PFSK-1 (cell line): ENCODE results near the gene TNRC18.

Experiments
- FOXP2 ChIP-seq: optimal IDR thresholded peaks from 2 replicates; pipeline ENCODE3; 2011; ENCODE audit warnings: borderline replicate concordance, control low read depth, inconsistent platforms; ENCODE audit not compliant: insufficient read depth; ENCODE audit errors: extremely low read length, extremely low read depth
- POLR2AphosphoS5 ChIP-seq: IDR thresholded peaks from 2 replicates; pipeline ENCODE4 v1.6.1; 2012; ENCODE audit warnings: low read depth, mild to moderate bottlenecking, control low read depth, low read length, moderate library complexity
- SIN3A ChIP-seq: IDR thresholded peaks from 2 replicates; pipeline ENCODE4 v1.6.1; 2012; ENCODE audit warnings: mild to moderate bottlenecking, low read length, moderate library complexity, borderline replicate concordance; ENCODE audit not compliant: insufficient read depth
- TAF1 ChIP-seq: IDR thresholded peaks from 2 replicates; pipeline ENCODE4 v1.6.1; 2012; ENCODE audit warnings: low read length, control low read depth, borderline replicate concordance; ENCODE audit not compliant: insufficient read depth
- TF ChIP-seq, protein P1 (sequence below), 2 experiments: IDR thresholded peaks; 2 replicates each; pipeline versions ENCODE4 v1.6.1 to v1.8.0; 2011 to 2012; ENCODE audit warnings: low read depth in 2 of 2, low read length in 2 of 2, control low read depth in 1 of 2, inconsistent platforms in 1 of 2, mild to moderate bottlenecking in 1 of 2, moderate library complexity in 1 of 2; ENCODE audit not compliant: insufficient read depth in 1 of 2

The TNRC18 gene

GRCh38 chr7:5350174-5350463 is 73.5 kb downstream of the TNRC18 start:
- TF ChIP-seq FOXP2, result no peak
- TF ChIP-seq, protein P1, sequence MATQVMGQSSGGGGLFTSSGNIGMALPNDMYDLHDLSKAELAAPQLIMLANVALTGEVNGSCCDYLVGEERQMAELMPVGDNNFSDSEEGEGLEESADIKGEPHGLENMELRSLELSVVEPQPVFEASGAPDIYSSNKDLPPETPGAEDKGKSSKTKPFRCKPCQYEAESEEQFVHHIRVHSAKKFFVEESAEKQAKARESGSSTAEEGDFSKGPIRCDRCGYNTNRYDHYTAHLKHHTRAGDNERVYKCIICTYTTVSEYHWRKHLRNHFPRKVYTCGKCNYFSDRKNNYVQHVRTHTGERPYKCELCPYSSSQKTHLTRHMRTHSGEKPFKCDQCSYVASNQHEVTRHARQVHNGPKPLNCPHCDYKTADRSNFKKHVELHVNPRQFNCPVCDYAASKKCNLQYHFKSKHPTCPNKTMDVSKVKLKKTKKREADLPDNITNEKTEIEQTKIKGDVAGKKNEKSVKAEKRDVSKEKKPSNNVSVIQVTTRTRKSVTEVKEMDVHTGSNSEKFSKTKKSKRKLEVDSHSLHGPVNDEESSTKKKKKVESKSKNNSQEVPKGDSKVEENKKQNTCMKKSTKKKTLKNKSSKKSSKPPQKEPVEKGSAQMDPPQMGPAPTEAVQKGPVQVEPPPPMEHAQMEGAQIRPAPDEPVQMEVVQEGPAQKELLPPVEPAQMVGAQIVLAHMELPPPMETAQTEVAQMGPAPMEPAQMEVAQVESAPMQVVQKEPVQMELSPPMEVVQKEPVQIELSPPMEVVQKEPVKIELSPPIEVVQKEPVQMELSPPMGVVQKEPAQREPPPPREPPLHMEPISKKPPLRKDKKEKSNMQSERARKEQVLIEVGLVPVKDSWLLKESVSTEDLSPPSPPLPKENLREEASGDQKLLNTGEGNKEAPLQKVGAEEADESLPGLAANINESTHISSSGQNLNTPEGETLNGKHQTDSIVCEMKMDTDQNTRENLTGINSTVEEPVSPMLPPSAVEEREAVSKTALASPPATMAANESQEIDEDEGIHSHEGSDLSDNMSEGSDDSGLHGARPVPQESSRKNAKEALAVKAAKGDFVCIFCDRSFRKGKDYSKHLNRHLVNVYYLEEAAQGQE (IDR thresholded peaks at IDR 0.05; ENCODE audit: insufficient read depth in 1 of 2, low read depth in 2 of 2, low read length in 2 of 2), result no peak
- no peak for TF ChIP-seq POLR2AphosphoS5
- TF ChIP-seq TAF1, result no peak
- no peak for TF ChIP-seq SIN3A

DNA sequence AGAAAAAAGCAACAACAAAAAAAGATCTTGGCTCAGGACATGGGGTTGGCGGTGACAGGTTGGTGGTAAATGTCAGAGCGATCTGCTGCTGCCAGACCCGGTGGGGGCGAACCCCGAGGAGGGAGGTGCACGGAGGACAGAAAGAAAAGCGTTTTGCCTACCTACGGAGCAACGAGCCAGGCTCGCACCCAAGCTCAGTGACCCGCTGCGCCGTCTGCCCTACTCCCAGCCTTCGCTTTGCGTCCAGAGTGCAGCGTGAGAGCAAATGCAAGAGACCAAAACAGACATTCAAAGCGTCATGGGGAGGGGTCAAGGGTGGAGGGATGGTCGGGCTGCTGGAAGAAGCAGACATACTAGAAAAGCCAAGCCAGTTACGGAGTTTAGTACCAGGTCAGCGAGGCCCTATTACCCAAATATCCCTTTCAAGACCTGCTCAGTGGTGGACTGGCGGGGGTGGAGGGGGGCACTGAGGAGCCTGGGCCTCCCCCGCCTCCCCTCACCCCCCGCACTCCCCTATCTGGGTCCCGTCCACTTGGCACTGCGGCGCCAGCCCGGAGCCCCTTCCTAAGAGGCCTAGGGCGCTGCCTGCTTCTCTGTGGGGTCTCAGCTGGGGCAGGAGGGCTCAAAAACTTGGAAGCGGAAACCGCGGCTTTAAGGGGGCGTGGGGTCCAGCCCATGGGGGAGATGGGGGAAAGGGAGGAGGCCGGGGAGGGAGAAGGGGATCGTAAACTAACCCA is 74.0 kb downstream of the TNRC18 start:
- TF ChIP-seq POLR2AphosphoS5, result no peak
- TF ChIP-seq, protein P1 (IDR thresholded peaks at IDR 0.05; ENCODE audit: insufficient read depth in 1 of 2, low read depth in 2 of 2, low read length in 2 of 2), result no peak
- no peak for TF ChIP-seq SIN3A
- TF ChIP-seq FOXP2, result no peak
- no peak for TF ChIP-seq TAF1

DNA sequence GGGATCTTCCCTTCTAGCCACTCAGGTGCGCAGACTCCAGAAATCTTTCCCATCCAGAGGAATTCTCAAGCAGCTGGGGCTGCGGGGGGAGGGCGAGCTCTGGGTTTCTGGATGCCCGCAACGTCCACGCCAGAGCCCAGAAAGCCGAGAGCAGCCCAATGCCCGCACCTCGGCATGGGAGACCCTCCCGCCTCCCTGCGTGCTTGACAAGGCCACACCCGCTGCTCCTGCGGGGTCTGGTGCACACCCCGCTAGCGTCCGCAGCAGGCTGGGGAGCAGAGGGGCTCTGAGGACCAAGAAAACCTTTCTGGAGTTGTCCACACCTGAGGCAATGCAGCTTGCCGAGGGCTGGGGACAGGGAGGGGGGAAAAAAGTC is 74.6 kb downstream of the TNRC18 start:
- no peak for TF ChIP-seq TAF1
- TF ChIP-seq, protein P1 (IDR thresholded peaks at IDR 0.05; ENCODE audit: insufficient read depth in 1 of 2, low read depth in 2 of 2, low read length in 2 of 2), result no peak
- TF ChIP-seq POLR2AphosphoS5, result no peak
- no peak for TF ChIP-seq SIN3A
- no peak for TF ChIP-seq FOXP2

DNA sequence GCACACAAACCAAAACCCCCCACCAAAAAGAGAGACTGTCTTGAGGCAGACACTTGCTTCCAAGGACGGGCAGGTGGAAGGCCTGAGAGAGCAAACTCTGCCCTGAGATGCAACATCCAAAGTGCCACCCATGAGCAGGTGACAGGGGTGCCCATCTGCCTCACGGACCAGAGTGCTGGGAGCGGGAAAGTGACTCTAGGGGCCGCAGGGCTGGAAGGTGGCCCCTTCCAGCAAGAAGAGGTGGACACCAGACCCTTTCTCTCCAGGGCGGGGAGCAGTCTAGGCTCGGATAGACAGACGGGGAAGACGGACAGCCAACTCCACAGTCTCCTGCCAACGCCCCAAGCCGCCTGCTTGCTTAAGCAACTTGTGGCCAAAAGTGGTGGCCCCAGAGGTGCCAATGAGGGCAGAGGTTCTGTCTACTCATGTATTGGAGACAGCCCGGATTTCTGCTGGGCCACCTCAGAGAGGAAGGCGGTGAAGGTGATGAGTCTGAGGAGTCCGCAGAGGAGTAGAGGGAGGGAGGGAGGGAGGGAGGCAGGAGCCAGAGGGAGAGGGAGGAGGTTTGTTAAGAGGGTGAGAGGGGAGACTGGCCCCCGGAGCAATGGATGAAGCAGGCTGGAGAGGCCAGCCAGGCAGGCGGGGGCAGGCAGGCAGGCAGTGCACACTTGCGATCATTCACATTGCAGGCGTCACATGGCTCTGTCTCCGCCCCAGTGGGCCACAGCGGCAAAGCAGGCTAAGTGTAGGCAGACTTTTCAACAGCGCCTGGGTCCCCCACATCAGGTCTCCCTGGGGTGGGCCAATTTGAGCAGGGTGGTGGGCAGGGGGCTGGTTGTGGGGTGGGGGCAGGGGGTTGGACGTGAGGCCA is 75.3 kb downstream of the TNRC18 start:
- no peak for TF ChIP-seq SIN3A
- TF ChIP-seq POLR2AphosphoS5, result no peak
- TF ChIP-seq TAF1, result no peak
- TF ChIP-seq FOXP2, result no peak
- TF ChIP-seq, protein P1 (IDR thresholded peaks at IDR 0.05; ENCODE audit: insufficient read depth in 1 of 2, low read depth in 2 of 2, low read length in 2 of 2), result no peak
